GM18499 (cell line): Measurements from ENCODE around the gene ACOT2.
"Not testable (repeated sequence)": the region's sequence is repeated elsewhere in the genome, so short reads cannot be mapped to it uniquely, and the experiment has no call there.

Experiments
- ATAC-seq: cut with Tn5 transposase; IDR thresholded peaks from one replicate; pipeline ENCODE4 v1.9.1; 2021; ENCODE audit warnings: moderate number of reproducible peaks; ENCODE audit not compliant: insufficient read depth, unreplicated experiment

The ACOT2 gene, protein sequence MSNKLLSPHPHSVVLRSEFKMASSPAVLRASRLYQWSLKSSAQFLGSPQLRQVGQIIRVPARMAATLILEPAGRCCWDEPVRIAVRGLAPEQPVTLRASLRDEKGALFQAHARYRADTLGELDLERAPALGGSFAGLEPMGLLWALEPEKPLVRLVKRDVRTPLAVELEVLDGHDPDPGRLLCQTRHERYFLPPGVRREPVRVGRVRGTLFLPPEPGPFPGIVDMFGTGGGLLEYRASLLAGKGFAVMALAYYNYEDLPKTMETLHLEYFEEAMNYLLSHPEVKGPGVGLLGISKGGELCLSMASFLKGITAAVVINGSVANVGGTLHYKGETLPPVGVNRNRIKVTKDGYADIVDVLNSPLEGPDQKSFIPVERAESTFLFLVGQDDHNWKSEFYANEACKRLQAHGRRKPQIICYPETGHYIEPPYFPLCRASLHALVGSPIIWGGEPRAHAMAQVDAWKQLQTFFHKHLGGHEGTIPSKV

DNA sequence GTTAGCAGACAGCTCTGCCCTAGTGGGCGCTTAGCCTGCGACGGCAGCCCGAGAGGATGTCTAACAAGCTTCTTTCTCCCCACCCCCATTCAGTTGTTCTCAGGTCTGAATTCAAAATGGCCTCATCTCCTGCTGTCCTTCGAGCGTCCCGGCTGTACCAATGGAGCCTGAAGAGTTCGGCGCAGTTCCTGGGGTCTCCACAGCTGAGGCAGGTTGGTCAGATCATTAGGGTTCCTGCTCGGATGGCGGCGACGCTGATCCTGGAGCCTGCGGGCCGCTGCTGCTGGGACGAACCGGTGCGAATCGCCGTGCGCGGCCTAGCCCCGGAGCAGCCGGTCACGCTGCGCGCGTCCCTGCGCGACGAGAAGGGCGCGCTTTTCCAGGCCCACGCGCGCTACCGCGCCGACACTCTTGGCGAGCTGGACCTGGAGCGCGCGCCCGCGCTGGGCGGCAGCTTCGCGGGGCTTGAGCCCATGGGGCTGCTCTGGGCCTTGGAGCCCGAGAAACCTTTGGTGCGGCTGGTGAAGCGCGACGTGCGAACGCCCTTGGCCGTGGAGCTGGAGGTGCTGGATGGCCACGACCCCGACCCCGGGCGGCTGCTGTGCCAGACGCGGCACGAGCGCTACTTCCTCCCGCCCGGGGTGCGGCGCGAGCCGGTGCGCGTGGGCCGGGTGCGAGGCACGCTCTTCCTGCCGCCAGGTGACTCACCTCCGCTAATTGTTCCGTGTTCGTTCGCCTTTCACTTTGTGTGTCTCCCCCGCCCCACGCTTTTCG, at the start of gene ACOT2:
TSS of gene ACOT2 (plus strand) at position 29 of the 774 bp plus-strand sequence. CDS start at position 57, 28 bp downstream.
- not testable (repeated sequence) for ATAC-seq

DNA sequence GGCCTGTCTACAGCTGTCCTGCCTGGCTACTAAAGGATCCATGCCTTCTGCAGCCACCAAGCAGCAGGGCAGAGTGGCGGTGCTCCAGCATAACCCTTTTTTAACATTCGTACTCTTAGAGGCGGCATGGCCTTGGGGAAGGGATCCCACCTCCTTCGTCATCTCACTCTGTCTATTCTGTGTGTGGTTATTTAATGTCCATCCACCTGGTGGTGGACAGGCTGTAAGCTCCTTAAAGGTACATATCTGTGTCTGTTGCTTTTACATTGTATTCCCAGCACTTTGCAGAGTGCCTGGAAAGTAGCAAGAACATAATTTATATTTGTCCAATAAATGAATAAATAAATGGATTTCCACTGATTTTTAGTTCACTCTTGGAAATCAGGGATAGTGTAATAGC, 47.8 kb upstream of the ACOT2 start:
- no peak for ATAC-seq

DNA sequence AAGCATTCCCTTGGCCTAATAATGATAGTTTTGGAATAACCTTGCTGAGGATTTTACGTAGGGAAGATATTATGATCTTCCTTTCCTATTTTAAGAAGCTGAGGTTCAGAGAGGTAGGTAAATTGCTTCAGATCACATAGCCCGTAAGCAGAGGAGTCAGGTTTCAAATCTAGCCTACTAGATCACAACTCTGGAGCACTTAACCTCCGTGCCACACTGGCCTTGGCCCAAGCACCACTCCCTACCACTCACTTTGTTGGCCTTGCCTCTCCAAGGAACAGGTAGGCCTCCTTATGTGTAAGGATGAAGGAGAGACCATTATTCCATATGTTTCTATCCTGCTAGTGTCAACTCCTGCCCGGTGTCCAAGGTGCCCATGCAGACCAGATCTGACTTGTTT, 44.5 kb upstream of the ACOT2 start:
- ATAC-seq: no peak

DNA sequence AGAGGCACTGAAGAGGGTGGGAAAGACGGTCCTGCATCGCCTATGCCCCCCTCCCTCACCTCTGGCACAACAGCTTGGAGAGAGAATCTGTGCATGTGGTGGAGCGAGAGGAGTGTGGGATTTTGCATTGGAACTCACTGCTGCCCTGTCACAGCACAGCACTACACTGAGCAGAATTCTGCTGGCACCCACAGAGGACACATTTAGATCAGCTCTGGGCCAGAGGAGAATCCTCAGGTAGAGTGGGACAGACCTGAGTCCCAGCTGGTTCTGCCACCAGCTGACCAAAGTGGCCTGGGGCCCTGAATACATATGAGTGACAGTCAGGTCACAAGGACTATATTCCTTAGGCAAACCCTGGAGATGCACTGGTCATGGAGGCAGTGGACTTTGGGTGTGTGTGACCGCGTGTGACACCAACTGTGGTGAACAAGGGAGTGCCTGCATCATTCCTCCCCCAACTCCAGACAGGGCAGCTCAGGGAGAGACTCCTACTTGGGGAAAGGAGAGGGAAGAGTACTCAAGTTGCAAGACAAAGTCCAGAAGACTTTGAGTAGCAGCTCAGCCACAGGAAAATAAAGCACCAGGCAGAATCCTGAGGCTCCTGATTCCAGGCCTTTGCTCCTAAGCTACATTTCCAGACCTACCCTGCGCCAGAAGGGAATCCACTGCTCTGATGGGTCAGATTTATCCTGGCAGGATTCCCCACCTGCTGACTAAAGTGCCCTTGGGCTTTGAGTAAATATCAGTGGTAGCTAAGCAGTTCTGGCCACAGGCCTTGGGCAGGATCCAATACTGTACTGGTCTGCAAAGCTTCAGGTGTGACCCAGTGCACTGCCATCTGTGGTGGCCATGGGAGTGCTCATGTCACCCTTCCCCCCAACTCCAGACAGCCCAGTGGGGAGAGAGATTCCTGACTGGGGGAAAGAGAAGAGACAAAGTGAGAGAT, 42.7 kb upstream of the ACOT2 start:
- no peak for ATAC-seq

DNA sequence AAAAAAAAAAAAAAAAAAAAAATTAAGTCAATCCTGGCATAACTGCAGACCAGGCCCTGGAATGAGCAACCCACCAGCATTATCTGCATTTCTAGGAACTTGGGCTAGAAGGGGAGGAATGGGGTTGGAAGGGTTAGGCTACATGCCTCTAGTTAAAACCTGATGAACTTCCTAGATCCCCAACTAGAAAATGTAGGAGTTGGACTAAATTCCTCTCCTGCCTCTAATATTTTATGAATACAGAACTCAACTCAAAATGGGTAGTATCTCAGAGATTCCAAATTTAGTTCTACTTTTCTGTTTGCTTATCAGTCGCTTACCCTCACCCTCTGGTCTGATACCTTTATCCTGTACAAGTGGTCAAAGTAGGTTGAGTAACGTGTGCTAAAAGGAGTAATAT, 39.7 kb upstream of the ACOT2 start:
- not testable (repeated sequence) for ATAC-seq

DNA sequence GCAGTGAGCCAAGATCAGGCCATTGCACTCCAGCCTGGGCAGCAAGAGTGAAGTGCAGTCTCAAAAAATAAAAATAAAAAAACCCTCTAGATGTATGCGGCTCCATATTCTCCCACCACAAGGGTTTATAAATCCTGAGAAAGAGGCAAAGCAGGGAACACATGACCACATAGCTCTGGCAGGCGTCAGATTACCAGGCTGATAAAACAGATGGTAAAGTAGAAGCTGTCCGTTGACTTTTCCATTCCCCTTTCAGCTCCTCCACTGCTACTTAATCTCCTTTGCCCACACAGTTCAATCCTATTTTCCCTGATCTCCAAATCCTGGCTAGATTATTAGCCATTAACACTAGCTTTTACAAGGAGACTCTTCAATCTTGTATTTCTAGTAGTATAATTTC, 37.0 kb upstream of the ACOT2 start:
- not testable (repeated sequence) for ATAC-seq

DNA sequence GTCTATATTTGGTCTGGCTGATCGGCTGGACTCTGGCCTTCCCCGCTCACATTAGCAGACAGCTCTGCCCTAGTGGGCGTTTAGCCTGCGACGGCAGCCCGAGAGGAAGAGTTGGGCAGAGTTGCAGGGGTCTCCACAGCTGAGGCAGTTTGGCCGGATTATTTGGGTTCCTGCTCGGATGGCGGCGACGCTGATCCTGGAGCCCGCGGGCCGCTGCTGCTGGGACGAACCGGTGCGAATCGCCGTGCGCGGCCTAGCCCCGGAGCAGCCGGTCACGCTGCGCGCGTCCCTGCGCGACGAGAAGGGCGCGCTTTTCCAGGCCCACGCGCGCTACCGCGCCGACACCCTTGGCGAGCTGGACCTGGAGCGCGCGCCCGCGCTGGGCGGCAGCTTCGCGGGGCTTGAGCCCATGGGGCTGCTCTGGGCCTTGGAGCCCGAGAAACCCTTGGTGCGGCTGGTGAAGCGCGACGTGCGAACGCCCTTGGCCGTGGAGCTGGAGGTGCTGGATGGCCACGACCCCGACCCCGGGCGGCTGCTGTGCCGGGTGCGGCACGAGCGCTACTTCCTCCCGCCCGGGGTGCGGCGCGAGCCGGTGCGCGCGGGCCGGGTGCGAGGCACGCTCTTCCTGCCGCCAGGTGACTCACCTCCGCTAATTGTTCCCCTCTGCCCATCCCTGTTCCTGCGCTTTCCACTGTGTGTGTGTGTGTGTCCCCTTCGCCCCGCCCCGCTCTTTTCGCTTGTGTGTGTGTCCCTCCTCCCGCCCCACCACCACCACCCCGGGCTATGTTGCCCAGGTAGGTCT, 31.6 kb upstream of the ACOT2 start:
- not testable (repeated sequence) for ATAC-seq

DNA sequence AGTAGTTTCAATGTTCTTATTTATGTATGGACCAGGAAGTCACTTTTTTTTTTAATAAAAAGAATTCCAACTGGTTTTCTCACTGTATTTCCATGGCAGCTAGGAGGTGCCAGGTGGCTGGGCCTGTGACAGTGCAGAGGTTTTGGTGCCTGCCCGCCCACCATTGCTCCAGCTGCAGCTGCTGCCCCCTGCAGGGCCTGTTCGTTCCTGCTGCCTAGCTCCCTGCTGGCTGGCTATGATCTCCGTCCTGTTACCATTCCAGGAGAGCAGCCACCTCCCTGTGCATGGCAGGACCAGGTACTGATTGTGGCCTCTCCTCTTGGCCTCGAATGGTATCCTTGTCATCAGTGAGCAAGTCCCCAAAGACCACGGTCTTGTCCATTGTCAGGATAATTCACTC, 30.0 kb upstream of the ACOT2 start:
- not testable (repeated sequence) for ATAC-seq

DNA sequence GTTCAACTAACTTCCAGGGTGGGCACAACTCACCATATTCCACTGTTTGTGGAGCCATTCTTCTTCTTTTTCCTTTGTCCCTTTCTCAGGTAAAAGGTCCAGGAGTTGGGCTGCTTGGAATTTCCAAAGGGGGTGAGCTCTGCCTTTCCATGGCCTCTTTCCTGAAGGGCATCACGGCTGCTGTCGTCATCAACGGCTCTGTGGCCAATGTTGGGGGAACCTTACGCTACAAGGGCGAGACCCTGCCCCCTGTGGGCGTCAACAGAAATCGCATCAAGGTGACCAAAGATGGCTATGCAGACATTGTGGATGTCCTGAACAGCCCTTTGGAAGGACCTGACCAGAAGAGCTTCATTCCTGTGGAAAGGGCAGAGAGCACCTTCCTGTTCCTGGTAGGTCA, 26.1 kb upstream of the ACOT2 start:
- ATAC-seq: not testable (repeated sequence)

DNA sequence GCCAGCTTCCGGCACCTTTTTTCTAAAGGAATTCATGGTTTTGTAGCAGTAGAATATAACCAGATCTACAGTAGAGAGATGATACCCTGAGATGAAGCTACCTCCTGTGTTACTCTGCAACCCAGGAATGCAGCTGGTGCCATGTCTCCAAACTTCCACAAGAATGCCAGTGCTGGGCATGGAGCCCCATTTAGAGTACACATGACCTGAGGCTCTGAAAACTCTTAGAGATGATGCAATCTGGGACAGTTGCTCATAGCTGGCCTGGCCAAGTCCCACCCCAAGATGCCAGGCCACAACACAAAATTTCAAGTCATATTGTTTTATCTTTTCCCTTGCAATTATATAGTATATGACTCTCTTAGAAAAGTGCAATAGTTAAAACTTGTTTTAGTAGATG, 23.7 kb upstream of the ACOT2 start:
- ATAC-seq: not testable (repeated sequence)

DNA sequence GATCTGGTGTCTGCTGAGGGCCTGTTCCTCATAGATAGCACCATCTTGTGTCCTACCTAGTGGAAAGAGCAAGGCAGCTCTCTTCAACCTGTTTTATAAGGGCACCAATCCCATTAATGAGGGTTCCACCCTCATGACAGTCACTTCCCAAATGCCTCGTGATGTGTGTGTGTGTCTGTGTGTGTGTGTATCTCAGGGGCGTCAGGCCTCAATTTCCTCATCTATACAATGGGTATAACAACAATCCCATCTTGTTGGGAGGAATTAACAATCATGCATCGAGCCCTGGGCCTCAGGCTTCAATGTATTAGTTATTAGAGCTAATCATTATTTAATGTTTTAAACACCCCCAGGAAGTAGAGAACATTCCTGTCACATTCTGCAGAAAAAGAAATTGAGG, 19.9 kb upstream of the ACOT2 start:
- not testable (repeated sequence) for ATAC-seq

DNA sequence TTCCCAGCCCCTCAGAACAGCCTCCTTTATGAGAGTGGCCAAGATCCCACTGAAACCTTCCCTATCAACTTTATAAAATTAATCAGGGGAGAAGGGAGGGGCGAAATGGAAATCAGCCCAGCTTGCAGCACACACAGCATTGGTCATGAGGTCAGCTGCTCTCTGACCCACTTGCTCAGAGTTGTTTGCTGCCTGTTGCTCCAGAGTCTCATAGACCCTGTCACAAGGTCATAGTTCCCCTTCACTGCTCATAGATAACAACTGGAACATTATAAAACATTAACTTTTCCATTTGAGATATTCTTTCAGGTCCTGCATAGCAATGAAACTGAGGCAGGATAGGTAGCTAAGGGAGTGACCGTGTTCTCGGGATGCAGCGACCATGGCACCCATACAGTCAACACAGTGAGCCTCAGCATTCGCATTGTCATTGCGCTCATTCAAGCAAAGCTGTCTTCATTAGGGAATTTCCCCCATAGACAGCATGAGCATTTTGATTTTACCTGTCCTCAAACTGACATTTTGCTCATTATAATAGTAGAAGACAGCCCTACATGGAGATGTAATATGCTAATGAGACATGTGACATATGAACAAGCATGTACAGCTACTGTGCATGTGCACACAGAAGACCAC, 19.0 kb upstream of the ACOT2 start:
- not testable (repeated sequence) for ATAC-seq

DNA sequence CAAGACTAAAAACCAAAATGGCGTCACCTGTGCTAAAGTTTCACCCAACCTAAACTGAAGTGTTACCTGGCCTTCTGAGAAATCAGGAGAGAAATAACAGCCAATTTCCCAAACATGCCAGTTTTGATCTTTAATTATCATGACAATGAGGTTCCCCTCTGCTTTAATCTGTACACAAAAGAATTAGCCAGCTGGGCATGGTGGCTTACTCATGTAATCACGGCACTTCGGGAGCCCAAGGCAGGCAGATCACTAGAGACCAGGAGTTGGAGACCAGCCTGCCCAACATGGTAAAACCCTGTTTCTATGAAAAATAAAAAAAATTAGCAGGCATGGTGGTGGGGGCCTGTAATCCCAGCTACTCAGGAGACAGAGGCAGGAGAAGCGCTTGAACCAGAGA, 15.2 kb upstream of the ACOT2 start:
- no peak for ATAC-seq

DNA sequence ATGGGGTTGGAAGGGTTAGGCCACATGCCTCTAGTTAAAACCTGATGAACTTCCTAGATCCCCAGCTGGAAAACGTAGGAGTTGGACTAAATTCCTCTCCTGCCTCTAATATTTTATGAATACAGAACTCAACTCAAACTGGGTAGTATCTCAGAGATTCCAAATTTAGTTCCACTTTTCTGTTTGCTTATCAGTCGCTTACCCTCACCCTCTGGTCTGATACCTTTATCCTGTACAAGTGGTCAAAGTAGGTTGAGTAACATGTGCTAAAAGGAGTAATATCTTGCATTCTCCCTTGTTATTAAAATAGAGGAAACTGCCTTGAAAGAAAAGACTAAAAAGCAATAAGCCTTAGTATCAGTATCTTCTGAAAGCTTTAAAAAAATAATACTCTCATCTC, 11.8 kb upstream of the ACOT2 start:
- not testable (repeated sequence) for ATAC-seq

DNA sequence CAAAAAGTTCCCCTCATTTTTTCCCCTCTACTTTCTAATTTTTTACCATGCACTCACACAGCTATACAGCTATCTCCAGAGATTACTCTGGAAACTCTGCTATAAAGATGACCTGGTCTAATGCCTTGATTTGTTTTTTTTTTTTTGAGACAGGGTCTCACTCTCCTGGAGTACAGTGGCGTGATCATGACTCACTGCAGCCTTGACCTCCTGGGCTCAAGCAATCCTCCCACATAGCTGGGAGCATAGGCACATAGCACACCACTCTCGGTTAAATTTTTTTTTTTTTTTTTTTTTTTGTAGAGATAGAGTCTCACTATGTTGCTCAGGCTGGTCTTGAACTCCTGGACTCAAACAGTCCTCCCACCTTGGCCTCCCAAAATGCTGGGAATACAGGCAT, 10.8 kb upstream of the ACOT2 start:
- ATAC-seq: not testable (repeated sequence)

DNA sequence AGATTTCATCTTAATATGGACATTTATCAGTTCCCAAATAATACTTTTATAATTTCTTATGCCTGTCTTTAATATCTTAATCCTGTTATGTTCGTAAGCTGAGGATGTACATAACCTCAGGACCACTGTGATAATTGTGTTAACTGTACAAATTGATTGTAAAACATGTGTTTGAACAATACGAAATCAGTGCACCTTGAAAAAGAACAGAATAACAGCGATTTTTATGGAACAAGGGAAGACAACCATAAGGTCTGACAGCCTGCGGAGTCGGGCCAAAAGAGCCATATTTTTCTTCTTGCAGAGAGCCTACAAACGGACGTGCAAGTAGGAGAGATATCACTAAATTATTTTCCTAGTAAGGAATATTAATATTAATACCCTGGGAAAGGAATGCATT, 6.8 kb upstream of the ACOT2 start:
- ATAC-seq: not testable (repeated sequence)

DNA sequence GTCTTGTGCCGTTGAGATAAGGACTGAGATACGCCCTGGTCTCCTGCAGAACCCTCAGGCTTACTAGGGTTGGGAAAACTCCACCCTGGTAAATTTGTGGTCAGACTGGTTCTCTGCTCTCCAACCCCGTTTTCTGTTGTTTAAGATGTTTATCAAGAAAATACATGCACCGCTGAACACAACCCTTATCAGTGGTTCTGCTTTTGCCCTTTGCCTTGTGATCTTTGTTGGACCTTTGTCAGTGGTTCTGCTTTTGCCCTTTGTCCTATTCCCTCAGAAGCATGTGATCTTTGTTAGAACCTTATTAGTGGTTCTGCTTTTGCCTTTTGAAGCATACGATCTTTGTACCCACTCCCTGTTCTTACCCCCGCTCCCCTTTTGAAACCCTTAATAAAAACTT, 6.3 kb upstream of the ACOT2 start:
- not testable (repeated sequence) for ATAC-seq

DNA sequence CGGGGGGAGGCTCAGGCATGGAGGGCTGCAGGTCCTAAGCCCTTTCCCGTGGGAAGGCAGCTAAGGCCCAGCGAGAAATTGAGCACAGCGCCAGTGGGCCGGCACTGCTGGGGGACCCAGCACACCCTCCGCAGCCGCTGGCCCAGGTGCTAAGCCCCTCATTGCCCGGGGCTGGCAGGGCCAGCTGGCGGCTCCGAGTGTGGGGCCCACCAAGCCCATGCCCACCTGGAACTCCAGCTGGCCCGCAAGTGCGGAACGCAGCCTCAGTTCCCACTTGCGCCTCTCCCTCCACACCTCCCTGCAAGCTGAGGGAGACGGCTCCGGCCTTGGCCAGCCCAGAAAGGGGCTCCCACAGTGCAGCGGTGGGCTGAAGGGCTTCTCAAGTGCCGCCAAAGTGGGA, 2.6 kb upstream of the ACOT2 start:
- not testable (repeated sequence) for ATAC-seq

DNA sequence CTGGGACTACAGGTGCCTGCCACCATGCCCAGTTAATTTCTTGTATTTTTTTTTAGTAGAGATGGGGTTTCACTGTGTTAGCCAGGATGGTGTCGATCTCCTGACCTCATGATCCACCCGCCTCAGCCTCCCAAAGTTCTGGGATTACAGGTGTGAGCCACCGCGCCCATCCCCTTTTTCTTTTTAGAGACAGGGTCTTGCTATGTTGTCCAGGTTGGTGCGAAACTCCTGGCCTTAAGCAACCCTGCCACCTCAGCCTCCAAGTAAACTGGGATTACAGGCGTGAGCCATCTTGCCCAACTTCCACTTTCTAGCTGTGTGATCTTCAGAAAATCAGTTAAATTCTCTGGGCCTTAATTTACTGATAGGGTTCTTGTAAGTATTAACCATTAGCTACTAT, 2.1 kb upstream of the ACOT2 start:
- ATAC-seq: not testable (repeated sequence)
